Trophoblast cell (in vitro differentiated cells and primary cell): ENCODE data around the gene KARS1.

Source experiments
- DNase-seq, 2 donors: peaks; one replicate each; pipeline ENCODE4 v3.0.0-alpha.2; 2016
- H2AFZ ChIP-seq: 2 replicates; pipeline ENCODE4 v1.6.1; 2013; ENCODE audit warnings: low read length, moderate library complexity, mild to moderate bottlenecking; ENCODE audit not compliant: insufficient read depth, poor library complexity
- H2AK5ac ChIP-seq: 2 replicates; pipeline ENCODE4 v1.6.1; 2013; ENCODE audit warnings: mild to moderate bottlenecking, low read length
- H2BK120ac ChIP-seq: 2 replicates; pipeline ENCODE4 v1.6.1; 2013; ENCODE audit warnings: low read length, mild to moderate bottlenecking, moderate library complexity; ENCODE audit not compliant: insufficient read depth, poor library complexity
- H2BK12ac ChIP-seq: 2 replicates; pipeline ENCODE4 v1.6.1; 2013; ENCODE audit warnings: mild to moderate bottlenecking, low read length, moderate library complexity
- H2BK5ac ChIP-seq: 2 replicates; pipeline ENCODE4 v1.6.1; 2013; ENCODE audit warnings: low read length, low read depth, moderate library complexity, mild to moderate bottlenecking; ENCODE audit not compliant: poor library complexity
- H3K14ac ChIP-seq: 2 replicates; pipeline ENCODE4 v1.6.1; 2013; ENCODE audit warnings: mild to moderate bottlenecking, low read length
- H3K18ac ChIP-seq: 2 replicates; pipeline ENCODE4 v1.6.1; 2013; ENCODE audit warnings: mild to moderate bottlenecking, low read length
- H3K23ac ChIP-seq: 2 replicates; pipeline ENCODE4 v1.6.1; 2013; ENCODE audit warnings: low read length
- H3K27ac ChIP-seq: 2 replicates; pipeline ENCODE4 v1.5.1; 2013; ENCODE audit warnings: low read depth, mild to moderate bottlenecking, inconsistent platforms, low read length, moderate library complexity
- H3K27me3 ChIP-seq: 2 replicates; pipeline ENCODE4 v1.6.1; 2013; ENCODE audit warnings: inconsistent platforms, mild to moderate bottlenecking, low read length, moderate library complexity; ENCODE audit not compliant: insufficient read depth
- H3K36me3 ChIP-seq, 2 experiments: 1 replicate in 1 of 2; 2 replicates in 1 of 2; pipeline ENCODE4 v1.6.1; 2013; ENCODE audit warnings: low read length in 2 of 2, mild to moderate bottlenecking in 2 of 2, moderate library complexity in 1 of 2; ENCODE audit not compliant: insufficient read depth in 2 of 2, control insufficient read depth in 1 of 2
- H3K4ac ChIP-seq: 2 replicates; pipeline ENCODE4 v1.6.1; 2013; ENCODE audit warnings: low read depth, mild to moderate bottlenecking, low read length, moderate library complexity
- H3K4me1 ChIP-seq, 2 experiments: 1 replicate in 1 of 2; 2 replicates in 1 of 2; pipeline ENCODE4 v1.6.1; 2013; ENCODE audit warnings: low read length in 2 of 2, mild to moderate bottlenecking in 2 of 2, moderate library complexity in 1 of 2; ENCODE audit not compliant: insufficient read depth in 2 of 2, control insufficient read depth in 1 of 2
- H3K4me2 ChIP-seq: 2 replicates; pipeline ENCODE4 v1.6.1; 2013; ENCODE audit warnings: inconsistent platforms, mild to moderate bottlenecking, low read length, moderate library complexity
- H3K4me3 ChIP-seq: 2 replicates; pipeline ENCODE4 v1.5.1; 2013; ENCODE audit warnings: mild to moderate bottlenecking, low read depth, low read length, inconsistent platforms
- H3K79me1 ChIP-seq: one replicate; pipeline ENCODE4 v1.6.1; 2013; ENCODE audit warnings: low read length
- H3K79me2 ChIP-seq: 2 replicates; pipeline ENCODE4 v1.6.1; 2013; ENCODE audit warnings: low read length, mild to moderate bottlenecking; ENCODE audit not compliant: control insufficient read depth, insufficient read depth, poor library complexity
- H3K9ac ChIP-seq: 2 replicates; pipeline ENCODE4 v1.6.1; 2013; ENCODE audit warnings: mild to moderate bottlenecking, low read length
- H3K9me3 ChIP-seq: 2 replicates; pipeline ENCODE4 v1.6.1; 2013; ENCODE audit warnings: low read depth, mild to moderate bottlenecking, control low read depth, inconsistent platforms, low read length; ENCODE audit not compliant: insufficient read depth
- H4K12ac ChIP-seq: 2 replicates; pipeline ENCODE4 v1.6.1; 2013; ENCODE audit warnings: low read depth, mild to moderate bottlenecking, low read length, moderate library complexity
- H4K8ac ChIP-seq: 2 replicates; pipeline ENCODE4 v1.6.1; 2013; ENCODE audit warnings: low read depth, mild to moderate bottlenecking, low read length, moderate library complexity
- H4K91ac ChIP-seq: one replicate; pipeline ENCODE4 v1.6.1; 2013; ENCODE audit warnings: low read depth, mild to moderate bottlenecking, low read length, moderate library complexity
- WGBS: extraction: QIAGEN DNeasy Blood & Tissue Kit; methylation state at CpG from one replicate; pipeline ENCODE4 v1.1.7; 2013; ENCODE audit warnings: missing lambda C conversion rate; ENCODE audit not compliant: insufficient read length, insufficient coverage; ENCODE audit errors: extremely low coverage; 5-methylcytosine and 5-hydroxymethylcytosine counted together

KARS1 gene

GRCh38 chr16:75584108-75584507 is 63.4 kb downstream of the KARS1 start:
- H3K9me3 ChIP-seq = no peaks in the 10 kb centered on the region
- H3K4me2 ChIP-seq = no peak overlapping the region
- no peak overlapping the region for H2BK5ac ChIP-seq
- H3K4me1 ChIP-seq = no peaks in the 10 kb centered on the region
- no peak overlapping the region for H2BK12ac ChIP-seq
- no peak overlapping the region for H2AK5ac ChIP-seq
- H2AFZ ChIP-seq = no peak overlapping the region
- H4K8ac ChIP-seq = no peak overlapping the region
- H3K9ac ChIP-seq = no peak overlapping the region
- no peak overlapping the region for H2BK120ac ChIP-seq
- H3K79me2 ChIP-seq = no peaks in the 10 kb centered on the region
- no peak for DNase-seq
- peaks cover 0 to 9% of the 10 kb centered on the region in 2 experiments for H3K36me3 ChIP-seq
- H3K4me3 ChIP-seq = no peak overlapping the region
- no peak overlapping the region for H3K14ac ChIP-seq
- H4K91ac ChIP-seq = no peak overlapping the region
- no CpG with 5 or more reads among the region's 3 CpGs for WGBS
- H3K4ac ChIP-seq = no peak overlapping the region
- H3K23ac ChIP-seq = no peak overlapping the region
- no peak overlapping the region for H3K18ac ChIP-seq
- H4K12ac ChIP-seq = no peak overlapping the region
- H3K27me3 ChIP-seq = no peaks in the 10 kb centered on the region
- no peaks in the 10 kb centered on the region for H3K79me1 ChIP-seq
- no peak overlapping the region for H3K27ac ChIP-seq

GRCh38 chr16:75579281-75579834 is 68.1 kb downstream of the KARS1 start:
- Histone ChIP-seq H4K8ac (no peak overlapping the region), H3K14ac (no peak overlapping the region), H2AFZ (no peak overlapping the region), H3K79me1 (no peaks in the 10 kb centered on the region), H3K9ac (no peak overlapping the region), H3K79me2 (no peaks in the 10 kb centered on the region), H3K18ac (no peak overlapping the region), H3K9me3 (no peaks in the 10 kb centered on the region), H2AK5ac (no peak overlapping the region), H3K27ac (no peak overlapping the region), H3K4ac (no peak overlapping the region), H3K4me3 (no peak overlapping the region), H3K36me3 (peaks cover 14 to 33% of the 10 kb centered on the region in 2 experiments), H4K91ac (no peak overlapping the region), H4K12ac (no peak overlapping the region), H3K23ac (no peak overlapping the region), H2BK5ac (no peak overlapping the region), H3K4me2 (no peak overlapping the region), H2BK120ac (no peak overlapping the region), H3K4me1 (no peaks in the 10 kb centered on the region), H2BK12ac (no peak overlapping the region), H3K27me3 (no peaks in the 10 kb centered on the region)
- WGBS = no CpG with 5 or more reads among the region's 7 CpGs
- no peak for DNase-seq

GRCh38 chr16:75578725-75579124 is 68.7 kb downstream of the KARS1 start:
- H3K4me2 ChIP-seq = no peak overlapping the region
- no peak overlapping the region for H3K9ac ChIP-seq
- no CpG with 5 or more reads among the region's 2 CpGs for WGBS
- H3K79me1 ChIP-seq = no peaks in the 10 kb centered on the region
- H2BK120ac ChIP-seq = no peak overlapping the region
- no peak overlapping the region for H2AK5ac ChIP-seq
- no peak overlapping the region for H2BK5ac ChIP-seq
- peaks cover 16 to 38% of the 10 kb centered on the region in 2 experiments for H3K36me3 ChIP-seq
- no peak overlapping the region for H4K91ac ChIP-seq
- no peak overlapping the region for H3K23ac ChIP-seq
- no peak for DNase-seq
- no peaks in the 10 kb centered on the region for H3K79me2 ChIP-seq
- H4K12ac ChIP-seq = no peak overlapping the region
- no peaks in the 10 kb centered on the region for H3K4me1 ChIP-seq
- H3K14ac ChIP-seq = no peak overlapping the region
- no peak overlapping the region for H3K4ac ChIP-seq
- H3K4me3 ChIP-seq = no peak overlapping the region
- no peak overlapping the region for H3K27ac ChIP-seq
- no peak overlapping the region for H4K8ac ChIP-seq
- H3K9me3 ChIP-seq = no peaks in the 10 kb centered on the region
- no peak overlapping the region for H2BK12ac ChIP-seq
- no peak overlapping the region for H2AFZ ChIP-seq
- no peaks in the 10 kb centered on the region for H3K27me3 ChIP-seq
- no peak overlapping the region for H3K18ac ChIP-seq

- no peak overlapping the region for H3K18ac ChIP-seq
- no peaks in the 10 kb centered on the region for H3K79me2 ChIP-seq
- no peaks in the 10 kb centered on the region for H3K9me3 ChIP-seq
- no peak overlapping the region for H3K27ac ChIP-seq
- no peak overlapping the region for H2BK5ac ChIP-seq
- H2AFZ ChIP-seq = no peak overlapping the region
- no CpG with 5 or more reads among the region's 7 CpGs for WGBS
- H4K91ac ChIP-seq = no peak overlapping the region
- no peak overlapping the region for H3K23ac ChIP-seq
- no peak overlapping the region for H3K14ac ChIP-seq
- H3K4ac ChIP-seq = no peak overlapping the region
- DNase-seq = no peak
- H3K79me1 ChIP-seq = no peaks in the 10 kb centered on the region
- no peak overlapping the region for H2BK12ac ChIP-seq
- H3K4me1 ChIP-seq = no peaks in the 10 kb centered on the region
- peaks cover 16 to 43% of the 10 kb centered on the region in 2 experiments for H3K36me3 ChIP-seq
- no peak overlapping the region for H4K8ac ChIP-seq
- no peak overlapping the region for H3K4me3 ChIP-seq
- no peak overlapping the region for H3K9ac ChIP-seq
- no peaks in the 10 kb centered on the region for H3K27me3 ChIP-seq
- H4K12ac ChIP-seq = no peak overlapping the region
- H3K4me2 ChIP-seq = no peak overlapping the region
- H2AK5ac ChIP-seq = no peak overlapping the region
- H2BK120ac ChIP-seq = no peak overlapping the region
Observed at GRCh38 chr16:75578212-75578611, 69.3 kb downstream of the KARS1 start.
